Karpas-422 (cell line): Measurements from ENCODE around the gene ITPR3. TPM values are rescaled to one million over a fixed set of nuclear protein-coding genes. Genes with fewer than 3 reads are reported as not detected.

ENCODE experiments used
- DNase-seq: peaks from one replicate; pipeline ENCODE4 v3.0.0-alpha.2; 2015
- H2AFZ ChIP-seq: fragments of 200-600 bp; sonication (generic); 2 replicates; pipeline ENCODE4 v1.6.1; 2014; ENCODE audit warnings: antibody characterized with exemption, low read length, mixed read lengths
- H3K27ac ChIP-seq: fragments of 200-600 bp; sonication (generic); 2 replicates; pipeline ENCODE4 v1.5.1; 2014; ENCODE audit warnings: mild to moderate bottlenecking, low read length, moderate library complexity
- H3K27me3 ChIP-seq: fragments of 200-600 bp; sonication (generic); 2 replicates; pipeline ENCODE4 v1.6.1; 2014; ENCODE audit warnings: low read length, mixed read lengths
- H3K36me3 ChIP-seq: fragments of 200-600 bp; sonication (generic); 2 replicates; pipeline ENCODE4 v1.6.1; 2014; ENCODE audit warnings: low read length, mixed read lengths; ENCODE audit not compliant: insufficient read depth
- H3K4me1 ChIP-seq: fragments of 200-600 bp; sonication (generic); 2 replicates; pipeline ENCODE4 v1.6.1; 2014; ENCODE audit warnings: mild to moderate bottlenecking, low read length, mixed read lengths
- H3K4me2 ChIP-seq: fragments of 200-600 bp; sonication (generic); 2 replicates; pipeline ENCODE4 v1.6.1; 2014; ENCODE audit warnings: low read length, low read depth, mild to moderate bottlenecking; ENCODE audit not compliant: poor library complexity, severe bottlenecking
- H3K4me3 ChIP-seq: fragments of 200-600 bp; sonication (generic); 2 replicates; pipeline ENCODE4 v1.5.1; 2014; ENCODE audit warnings: mild to moderate bottlenecking, antibody characterized with exemption, low read length, mixed read lengths
- H3K79me2 ChIP-seq: fragments of 200-600 bp; sonication (generic); 2 replicates; pipeline ENCODE4 v1.6.1; 2014; ENCODE audit warnings: mild to moderate bottlenecking, low read length, mixed read lengths
- H3K9ac ChIP-seq: fragments of 200-600 bp; sonication (generic); 2 replicates; pipeline ENCODE4 v1.6.0; 2014; ENCODE audit warnings: low read length
- H3K9me2 ChIP-seq: fragments of 200-600 bp; sonication (generic), shearing (Covaris generic); replicated peaks from 2 replicates; pipeline ENCODE4 v1.6.0; 2014; ENCODE audit warnings: mild to moderate bottlenecking, low read length, moderate library complexity; ENCODE audit not compliant: insufficient read depth
- H3K9me3 ChIP-seq: fragments of 300-700, 200-600 bp; sonication (generic); 2 replicates; pipeline ENCODE4 v1.6.1; 2014; ENCODE audit warnings: low read length, mixed read lengths
- H4K20me1 ChIP-seq: fragments of 200-600 bp; sonication (generic); 2 replicates; pipeline ENCODE4 v1.6.1; 2014; ENCODE audit warnings: mild to moderate bottlenecking, antibody characterized with exemption, low read length, low read depth; ENCODE audit not compliant: insufficient read depth
- total RNA-seq: library from RNA; depleted of rRNA; stranded (reverse); fragments of >200 nt; shearing (Covaris generic); gene quantifications from 2 replicates; pipeline ENCODE4 v1.2.3, GENCODE V29; 2014; ENCODE audit warnings: low replicate concordance

ITPR3 gene
- total RNA-seq, 1 experiment from 2014 or later: 3.9 TPM

DNA sequence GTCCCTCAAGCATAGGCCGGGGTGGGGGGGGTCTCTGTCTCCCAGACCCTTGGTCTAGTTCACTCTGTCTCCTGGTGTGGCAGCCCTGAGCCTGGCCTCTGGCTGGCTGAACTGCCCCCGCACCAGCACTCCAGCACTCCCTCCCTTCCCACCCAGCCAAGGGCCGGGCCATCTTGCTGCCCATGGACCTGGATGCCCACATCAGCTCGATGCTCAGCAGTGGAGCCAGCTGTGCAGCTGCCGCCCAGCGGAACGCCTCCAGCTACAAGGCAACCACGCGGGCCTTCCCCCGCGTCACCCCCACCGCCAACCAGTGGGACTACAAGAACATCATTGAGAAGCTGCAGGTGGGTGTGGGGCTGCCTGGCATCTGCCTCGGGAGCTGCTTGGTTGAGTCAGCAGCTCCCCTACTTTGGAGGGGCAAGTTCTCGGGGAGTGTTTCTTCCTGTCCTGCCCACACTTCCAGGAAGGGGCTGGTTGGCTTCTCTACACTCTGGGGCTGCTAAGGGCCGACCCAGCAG is 62.0 kb downstream of the ITPR3 start:
- H3K4me1 ChIP-seq: no peaks in the 10 kb centered on the region

DNA sequence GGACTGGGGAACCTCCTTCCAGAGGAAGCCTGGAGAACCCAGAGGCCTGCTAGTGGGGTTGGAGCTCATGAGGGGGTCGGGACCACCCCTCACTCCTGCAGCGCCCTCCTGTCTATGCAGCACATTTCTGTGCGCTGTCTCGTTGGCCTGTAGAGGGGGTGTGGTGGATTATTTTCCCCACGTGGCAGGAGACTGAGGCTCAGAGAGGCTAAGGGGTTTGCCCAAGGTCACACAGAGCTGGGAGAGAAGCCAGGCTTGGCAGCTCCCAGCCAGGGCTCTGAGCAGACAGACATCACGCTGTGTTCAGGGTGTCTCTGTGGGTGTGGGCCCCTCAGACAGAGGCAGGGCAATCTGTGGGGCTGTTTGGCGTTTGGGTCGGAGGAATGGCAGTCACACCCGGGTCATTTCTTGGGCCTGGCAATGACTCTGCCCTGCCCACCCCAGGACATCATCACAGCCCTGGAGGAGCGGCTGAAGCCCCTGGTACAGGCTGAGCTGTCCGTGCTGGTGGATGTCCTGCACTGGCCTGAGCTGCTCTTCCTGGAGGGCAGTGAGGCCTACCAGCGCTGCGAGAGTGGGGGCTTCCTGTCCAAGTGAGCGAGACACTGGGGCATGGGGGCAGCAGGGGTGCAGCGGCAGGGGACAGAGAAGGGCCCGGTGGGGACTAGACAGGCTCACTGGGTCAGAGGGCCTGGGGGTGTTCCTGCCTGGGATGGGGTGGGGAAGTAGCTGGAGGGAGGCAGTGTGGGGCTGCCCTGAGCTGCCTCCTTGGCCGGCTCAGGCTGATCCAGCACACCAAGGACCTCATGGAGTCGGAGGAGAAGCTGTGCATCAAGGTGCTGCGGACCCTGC is 62.7 kb downstream of the ITPR3 start:
- H3K27me3 ChIP-seq: no peaks in the 10 kb centered on the region
- H3K27ac ChIP-seq: no peak overlapping the region
- no peaks in the 10 kb centered on the region for H3K4me1 ChIP-seq
- no peaks in the 10 kb centered on the region for H3K36me3 ChIP-seq
- no peak overlapping the region for H3K4me2 ChIP-seq
- no peak for DNase-seq
- no peaks in the 10 kb centered on the region for H4K20me1 ChIP-seq
- H3K9me3 ChIP-seq: no peaks in the 10 kb centered on the region
- H3K9ac ChIP-seq: no peak overlapping the region
- no peak overlapping the region for H3K4me3 ChIP-seq
- H2AFZ ChIP-seq: no peak overlapping the region
- no peaks in the 10 kb centered on the region for H3K9me2 ChIP-seq
- no peaks in the 10 kb centered on the region for H3K79me2 ChIP-seq

More for the DNA sequence above, 62.0 kb downstream of the ITPR3 start:
- Histone ChIP-seq H2AFZ (no peak overlapping the region), H3K27me3 (no peaks in the 10 kb centered on the region), H3K4me2 (no peak overlapping the region), H3K9me3 (no peaks in the 10 kb centered on the region), H3K9me2 (no peaks in the 10 kb centered on the region), H4K20me1 (no peaks in the 10 kb centered on the region), H3K27ac (no peak overlapping the region), H3K4me3 (no peak overlapping the region), H3K36me3 (no peaks in the 10 kb centered on the region), H3K79me2 (no peaks in the 10 kb centered on the region), H3K9ac (no peak overlapping the region)
- no peak for DNase-seq

DNA sequence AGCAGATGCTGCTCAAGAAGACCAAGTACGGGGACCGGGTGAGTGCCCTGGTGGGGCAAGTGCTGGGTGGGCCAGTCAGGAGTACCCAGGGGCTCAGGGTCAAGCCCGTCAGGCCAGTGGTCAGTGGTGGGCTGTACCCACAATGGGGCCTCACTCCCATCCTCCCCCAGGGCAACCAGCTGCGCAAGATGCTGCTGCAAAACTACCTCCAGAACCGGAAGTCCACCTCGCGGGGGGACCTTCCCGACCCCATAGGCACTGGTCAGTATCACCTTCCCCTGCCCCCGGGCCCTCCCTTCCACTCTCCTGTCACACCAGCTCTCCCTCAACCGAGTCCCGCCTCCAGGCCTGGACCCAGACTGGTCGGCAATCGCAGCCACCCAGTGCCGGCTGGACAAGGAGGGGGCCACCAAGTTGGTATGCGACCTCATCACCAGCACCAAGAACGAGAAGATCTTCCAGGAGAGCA is 63.3 kb downstream of the ITPR3 start:
- no peak overlapping the region for H2AFZ ChIP-seq
- H3K27me3 ChIP-seq: no peaks in the 10 kb centered on the region
- no peak for DNase-seq
- H4K20me1 ChIP-seq: no peaks in the 10 kb centered on the region
- H3K79me2 ChIP-seq: no peaks in the 10 kb centered on the region
- no peaks in the 10 kb centered on the region for H3K9me3 ChIP-seq
- H3K9me2 ChIP-seq: no peaks in the 10 kb centered on the region
- H3K4me2 ChIP-seq: no peak overlapping the region
- no peak overlapping the region for H3K4me3 ChIP-seq
- H3K4me1 ChIP-seq: no peaks in the 10 kb centered on the region
- H3K27ac ChIP-seq: no peak overlapping the region
- no peak overlapping the region for H3K9ac ChIP-seq
- H3K36me3 ChIP-seq: no peaks in the 10 kb centered on the region

DNA sequence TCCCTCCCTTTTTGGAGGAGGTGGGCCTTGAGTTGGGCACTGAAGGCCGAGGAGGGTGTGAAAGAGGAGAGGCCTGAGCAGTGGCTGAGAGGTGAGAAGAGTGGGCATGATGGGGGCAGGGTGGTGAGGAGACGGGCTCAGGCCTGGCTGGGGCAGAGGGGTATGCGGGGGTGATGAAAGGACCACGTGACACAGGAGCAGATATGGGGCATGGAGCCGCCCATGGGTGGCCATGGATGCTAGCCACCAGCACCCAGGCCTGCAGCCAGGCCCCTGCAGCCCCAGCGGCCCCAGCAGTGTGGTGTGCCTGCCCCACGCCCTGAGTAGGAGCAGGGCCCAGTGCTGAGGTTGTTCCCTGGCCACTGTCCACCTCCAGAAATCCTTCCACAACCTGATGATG is 63.9 kb downstream of the ITPR3 start:
- 0 out of 2 replicates have a peak, but pooled peaks cover 3% of the 10 kb centered on the region for H4K20me1 ChIP-seq

DNA sequence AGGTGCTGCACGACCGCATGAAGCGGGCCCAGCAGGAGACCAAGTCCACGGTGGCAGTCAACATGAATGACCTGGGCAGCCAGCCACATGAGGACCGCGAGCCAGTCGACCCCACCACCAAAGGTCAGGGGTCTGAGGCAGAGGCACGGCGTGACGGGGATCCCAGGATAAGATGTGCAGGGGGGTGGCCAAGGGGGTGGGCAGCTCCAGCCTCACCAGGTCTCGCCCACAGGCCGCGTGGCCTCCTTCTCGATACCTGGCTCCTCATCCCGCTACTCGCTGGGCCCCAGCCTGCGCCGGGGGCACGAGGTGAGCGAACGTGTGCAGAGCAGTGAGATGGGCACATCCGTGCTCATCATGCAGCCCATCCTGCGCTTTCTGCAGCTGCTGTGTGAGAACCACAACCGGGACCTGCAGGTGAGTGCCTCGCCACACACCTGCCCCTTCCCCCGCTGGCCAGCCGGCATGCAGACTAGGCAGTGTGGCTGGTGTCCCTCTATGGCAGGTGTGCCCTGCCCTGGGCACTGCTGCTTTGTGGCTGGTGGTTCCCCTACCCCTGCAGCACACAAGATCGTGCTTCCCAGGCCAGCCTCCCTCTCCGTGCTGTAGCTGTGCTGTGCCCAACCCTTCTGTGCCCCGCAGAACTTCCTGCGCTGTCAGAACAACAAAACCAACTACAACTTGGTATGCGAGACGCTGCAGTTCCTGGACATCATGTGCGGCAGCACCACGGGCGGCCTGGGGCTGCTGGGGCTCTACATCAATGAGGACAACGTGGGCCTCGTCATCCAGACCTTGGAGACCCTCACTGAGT is 64.5 kb downstream of the ITPR3 start:
- H2AFZ ChIP-seq: no peak overlapping the region
- no peak overlapping the region for H3K4me2 ChIP-seq
- no peaks in the 10 kb centered on the region for H3K79me2 ChIP-seq
- no peaks in the 10 kb centered on the region for H3K4me1 ChIP-seq
- no peak overlapping the region for H3K9ac ChIP-seq
- no peaks in the 10 kb centered on the region for H3K27me3 ChIP-seq
- no peak overlapping the region for H3K4me3 ChIP-seq
- H3K9me2 ChIP-seq: no peaks in the 10 kb centered on the region
- no peaks in the 10 kb centered on the region for H3K9me3 ChIP-seq
- H3K27ac ChIP-seq: no peak overlapping the region
- no peak for DNase-seq
- H3K36me3 ChIP-seq: no peaks in the 10 kb centered on the region
- 0 out of 2 replicates have a peak, but pooled peaks cover 3% of the 10 kb centered on the region for H4K20me1 ChIP-seq

More for the DNA sequence above, 63.9 kb downstream of the ITPR3 start:
- Histone ChIP-seq H3K4me3 (no peak overlapping the region), H3K36me3 (no peaks in the 10 kb centered on the region), H3K27ac (no peak overlapping the region), H3K9me3 (no peaks in the 10 kb centered on the region), H2AFZ (no peak overlapping the region), H3K4me1 (no peaks in the 10 kb centered on the region), H3K4me2 (no peak overlapping the region), H3K9me2 (no peaks in the 10 kb centered on the region), H3K9ac (no peak overlapping the region), H3K79me2 (no peaks in the 10 kb centered on the region), H3K27me3 (no peaks in the 10 kb centered on the region)
- DNase-seq: no peak

DNA sequence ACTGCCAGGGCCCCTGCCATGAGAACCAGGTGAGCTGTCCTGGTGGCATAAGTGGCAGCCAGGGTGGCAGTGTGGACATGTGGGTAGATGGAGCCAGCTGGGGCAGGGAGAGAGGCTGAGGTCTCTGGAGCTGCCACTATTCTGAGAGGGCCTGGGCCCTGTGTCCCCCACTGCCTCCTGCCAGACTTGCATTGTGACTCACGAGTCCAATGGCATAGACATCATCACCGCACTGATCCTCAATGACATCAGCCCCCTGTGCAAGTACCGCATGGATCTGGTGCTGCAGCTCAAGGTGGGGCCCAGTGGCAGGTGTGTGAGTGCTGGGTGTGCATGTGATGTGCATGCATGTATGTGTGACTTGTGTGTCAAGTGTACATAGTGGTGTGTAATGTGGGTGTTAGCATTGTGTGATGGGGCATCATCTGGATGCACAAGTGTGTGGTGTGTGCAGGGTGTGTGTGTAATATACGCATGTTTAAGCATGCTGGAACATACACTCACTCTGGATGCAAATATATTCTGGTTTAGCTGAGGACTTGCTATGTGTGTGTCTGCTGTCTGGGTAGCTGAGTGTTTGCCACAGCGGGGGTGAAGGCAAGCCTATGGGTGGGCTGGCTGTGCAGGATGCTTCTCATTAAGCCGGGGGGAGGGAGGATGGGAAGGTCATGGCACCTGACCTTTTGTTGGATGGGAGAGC is 65.3 kb downstream of the ITPR3 start:
- H3K9me2 ChIP-seq: no peaks in the 10 kb centered on the region
- no peak overlapping the region for H3K4me2 ChIP-seq
- no peak overlapping the region for H3K27ac ChIP-seq
- no peak overlapping the region for H3K4me3 ChIP-seq
- no peaks in the 10 kb centered on the region for H3K27me3 ChIP-seq
- 0 out of 2 replicates have a peak, but pooled peaks cover 3% of the 10 kb centered on the region for H4K20me1 ChIP-seq
- H3K36me3 ChIP-seq: no peaks in the 10 kb centered on the region
- H3K9ac ChIP-seq: no peak overlapping the region
- H3K9me3 ChIP-seq: no peaks in the 10 kb centered on the region
- DNase-seq: no peak
- H3K79me2 ChIP-seq: no peaks in the 10 kb centered on the region
- no peak overlapping the region for H2AFZ ChIP-seq
- H3K4me1 ChIP-seq: no peaks in the 10 kb centered on the region

DNA sequence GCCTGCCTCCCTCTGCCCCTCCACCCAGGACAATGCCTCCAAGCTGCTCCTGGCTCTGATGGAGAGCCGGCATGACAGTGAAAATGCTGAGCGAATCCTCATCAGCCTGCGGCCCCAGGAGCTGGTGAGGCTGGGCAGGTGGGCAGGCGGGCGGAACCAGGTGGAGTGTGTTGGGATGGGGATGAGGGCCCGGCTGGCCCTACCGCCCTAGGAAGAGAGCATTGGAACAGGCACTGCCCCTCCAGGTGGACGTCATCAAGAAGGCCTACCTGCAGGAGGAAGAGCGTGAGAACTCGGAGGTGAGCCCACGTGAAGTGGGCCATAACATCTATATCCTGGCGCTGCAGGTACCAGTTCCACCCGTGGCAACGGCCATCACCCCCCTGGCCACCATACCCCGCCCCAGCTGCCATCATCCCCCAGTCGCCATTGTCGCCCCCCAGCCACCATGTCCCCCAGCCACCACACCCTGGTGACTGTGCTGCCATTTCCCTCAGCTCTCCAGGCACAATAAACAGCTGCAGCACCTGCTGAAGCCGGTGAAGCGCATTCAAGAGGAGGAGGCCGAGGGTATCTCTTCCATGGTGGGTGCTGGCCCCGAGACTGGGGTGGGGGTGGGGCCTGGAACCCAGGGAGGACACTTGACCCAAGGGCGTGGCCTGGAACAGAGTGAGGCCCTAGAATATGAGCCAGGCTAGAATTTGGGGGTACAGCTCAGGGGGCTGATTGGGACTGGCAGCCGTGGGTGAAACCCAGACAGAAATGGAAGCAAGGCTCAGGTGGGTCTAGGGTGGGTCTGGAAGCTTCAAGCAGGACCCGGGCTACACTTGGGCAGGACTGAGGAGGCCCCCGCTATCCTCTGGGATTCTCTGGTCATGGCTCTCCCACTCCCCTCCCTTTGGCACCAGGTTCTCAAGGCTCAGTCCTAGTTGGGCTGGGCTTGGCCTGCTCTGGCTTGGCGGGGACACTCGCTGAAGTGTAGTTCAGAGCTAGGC is 66.2 kb downstream of the ITPR3 start:
- H3K9ac ChIP-seq: no peak overlapping the region

More for the DNA sequence above, 66.2 kb downstream of the ITPR3 start:
- H3K9me3 ChIP-seq: no peaks in the 10 kb centered on the region
- 0 out of 2 replicates have a peak, but pooled peaks cover 3% of the 10 kb centered on the region for H4K20me1 ChIP-seq
- H3K36me3 ChIP-seq: no peaks in the 10 kb centered on the region
- no peak for DNase-seq
- no peaks in the 10 kb centered on the region for H3K79me2 ChIP-seq
- no peak overlapping the region for H3K4me3 ChIP-seq
- H3K27ac ChIP-seq: no peak overlapping the region
- H3K27me3 ChIP-seq: no peaks in the 10 kb centered on the region
- no peaks in the 10 kb centered on the region for H3K4me1 ChIP-seq
- no peak overlapping the region for H3K4me2 ChIP-seq
- H2AFZ ChIP-seq: no peak overlapping the region
- H3K9me2 ChIP-seq: no peaks in the 10 kb centered on the region
